Measurements from ENCODE around the gene HIVEP1.

HIVEP1 gene

DNA sequence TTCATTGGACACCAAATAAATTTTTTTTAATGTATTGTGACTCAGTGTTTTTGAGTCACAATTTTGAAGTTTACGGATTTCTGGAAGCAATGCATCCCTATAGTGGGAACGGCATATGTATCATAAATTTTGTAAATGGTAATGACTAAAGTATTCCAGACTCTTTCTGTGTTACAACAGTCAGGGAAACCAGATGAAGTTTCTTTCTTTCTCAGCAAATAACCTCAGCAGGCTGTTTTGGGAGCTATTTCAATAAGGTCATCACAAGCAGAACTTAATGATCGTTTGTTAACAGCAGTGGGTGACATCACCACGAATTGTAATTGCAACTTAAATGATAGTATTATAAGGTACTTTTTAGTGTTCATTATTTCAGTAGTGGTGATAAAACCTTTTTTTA, 52.0 kb downstream of the HIVEP1 start:
- no peak for DNase-seq

DNA sequence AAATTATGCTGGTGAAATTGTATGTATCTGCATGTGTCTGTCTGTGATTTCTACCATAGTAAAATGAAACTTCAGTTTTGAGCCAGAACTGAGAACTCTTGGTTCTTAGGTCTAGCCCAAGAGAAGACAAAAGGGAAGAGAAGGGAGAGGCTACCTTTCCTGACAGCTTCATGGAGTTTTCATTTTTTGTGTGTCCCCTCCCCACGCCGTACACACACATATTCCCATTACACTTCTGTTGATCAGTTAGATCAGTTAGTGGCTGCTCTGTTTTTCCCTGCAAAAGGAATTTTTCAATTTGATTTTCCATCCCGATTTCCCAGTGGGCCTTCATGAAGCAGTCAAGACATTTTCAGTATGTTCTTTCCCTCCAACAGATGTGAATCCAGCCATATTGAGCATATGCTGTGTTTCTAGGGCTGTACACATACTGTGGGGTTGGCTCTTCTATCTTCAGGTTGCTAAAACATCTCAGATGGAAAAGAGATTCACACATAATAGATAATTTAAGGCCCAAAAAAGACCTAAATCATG, 52.5 kb downstream of the HIVEP1 start:
- no peak overlapping the region for H3K4me3 ChIP-seq (ENCODE audit: low read depth, low read length)
- TF ChIP-seq, protein P1, sequence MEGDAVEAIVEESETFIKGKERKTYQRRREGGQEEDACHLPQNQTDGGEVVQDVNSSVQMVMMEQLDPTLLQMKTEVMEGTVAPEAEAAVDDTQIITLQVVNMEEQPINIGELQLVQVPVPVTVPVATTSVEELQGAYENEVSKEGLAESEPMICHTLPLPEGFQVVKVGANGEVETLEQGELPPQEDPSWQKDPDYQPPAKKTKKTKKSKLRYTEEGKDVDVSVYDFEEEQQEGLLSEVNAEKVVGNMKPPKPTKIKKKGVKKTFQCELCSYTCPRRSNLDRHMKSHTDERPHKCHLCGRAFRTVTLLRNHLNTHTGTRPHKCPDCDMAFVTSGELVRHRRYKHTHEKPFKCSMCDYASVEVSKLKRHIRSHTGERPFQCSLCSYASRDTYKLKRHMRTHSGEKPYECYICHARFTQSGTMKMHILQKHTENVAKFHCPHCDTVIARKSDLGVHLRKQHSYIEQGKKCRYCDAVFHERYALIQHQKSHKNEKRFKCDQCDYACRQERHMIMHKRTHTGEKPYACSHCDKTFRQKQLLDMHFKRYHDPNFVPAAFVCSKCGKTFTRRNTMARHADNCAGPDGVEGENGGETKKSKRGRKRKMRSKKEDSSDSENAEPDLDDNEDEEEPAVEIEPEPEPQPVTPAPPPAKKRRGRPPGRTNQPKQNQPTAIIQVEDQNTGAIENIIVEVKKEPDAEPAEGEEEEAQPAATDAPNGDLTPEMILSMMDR (IDR thresholded peaks at IDR 0.05; ENCODE audit: low read depth, low read length), result no peak

More for the DNA sequence above, 52.0 kb downstream of the HIVEP1 start:
- no peaks in the 10 kb centered on the region for H3K36me3 ChIP-seq
- H3K27me3 ChIP-seq, result no peaks in the 10 kb centered on the region
- TF ChIP-seq, protein P1 (IDR thresholded peaks at IDR 0.05; ENCODE audit: low read depth, low read length), result no peak
- no peaks in the 10 kb centered on the region; the same call in 1 of the 2 replicates for H3K4me1 ChIP-seq
- no peaks in the 10 kb centered on the region for H3K9me3 ChIP-seq
- no peak overlapping the region for H3K4me3 ChIP-seq (ENCODE audit: low read depth, low read length)

DNA sequence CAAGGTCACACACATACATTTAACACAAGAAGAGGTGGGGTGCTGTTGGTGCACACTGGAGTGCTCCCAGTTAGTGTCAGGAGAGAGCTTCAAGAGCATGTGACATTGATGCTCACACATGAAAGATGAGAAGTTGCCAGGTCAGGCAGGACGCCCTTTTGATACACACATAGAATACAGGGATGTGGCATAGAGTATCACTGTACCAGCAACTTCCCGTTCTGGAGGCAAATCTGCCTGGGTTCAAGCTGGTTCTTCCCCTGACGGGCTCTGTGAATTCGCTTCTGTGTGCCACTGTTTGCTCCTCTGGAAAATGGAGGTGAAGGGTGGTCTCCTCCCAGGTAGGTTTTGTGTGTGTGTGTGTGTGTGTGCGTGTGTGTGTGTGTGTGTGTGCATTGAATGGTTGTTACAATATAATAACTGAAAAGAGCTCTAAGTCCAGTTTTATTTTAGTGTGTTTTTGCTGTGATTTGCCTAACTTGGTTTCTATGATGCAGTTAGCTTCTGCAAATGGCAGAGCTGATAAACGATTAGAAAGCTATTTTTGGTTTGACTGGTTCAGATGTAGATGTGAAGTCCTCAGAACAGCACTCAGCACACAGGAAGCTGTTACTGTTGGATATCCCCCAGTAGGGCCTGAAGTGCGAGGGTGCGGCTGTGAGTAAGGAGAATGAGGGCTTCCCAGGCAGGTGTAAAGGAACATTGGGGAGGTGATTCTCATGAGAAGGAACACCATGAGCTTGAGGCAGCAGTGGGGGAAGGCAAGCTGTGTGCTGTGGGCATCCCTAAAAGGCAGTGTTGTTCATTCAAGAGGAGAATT, 53.4 kb downstream of the HIVEP1 start:
- no peaks in the 10 kb centered on the region for H3K9me3 ChIP-seq
- H3K27me3 ChIP-seq, result no peaks in the 10 kb centered on the region
- no peak for DNase-seq
- no peaks in the 10 kb centered on the region for H3K36me3 ChIP-seq
- H3K4me1 ChIP-seq, result no peaks in the 10 kb centered on the region; the same call in 1 of the 2 replicates
- TF ChIP-seq, protein P1 (IDR thresholded peaks at IDR 0.05; ENCODE audit: low read depth, low read length), result no peak
- H3K4me3 ChIP-seq (ENCODE audit: low read depth, low read length), result no peak overlapping the region

More for the DNA sequence above, 52.5 kb downstream of the HIVEP1 start:
- Histone ChIP-seq H3K9me3 (no peaks in the 10 kb centered on the region), H3K4me1 (no peaks in the 10 kb centered on the region; the same call in 1 of the 2 replicates), H3K27me3 (no peaks in the 10 kb centered on the region), H3K36me3 (no peaks in the 10 kb centered on the region)
- DNase-seq, result no peak

DNA sequence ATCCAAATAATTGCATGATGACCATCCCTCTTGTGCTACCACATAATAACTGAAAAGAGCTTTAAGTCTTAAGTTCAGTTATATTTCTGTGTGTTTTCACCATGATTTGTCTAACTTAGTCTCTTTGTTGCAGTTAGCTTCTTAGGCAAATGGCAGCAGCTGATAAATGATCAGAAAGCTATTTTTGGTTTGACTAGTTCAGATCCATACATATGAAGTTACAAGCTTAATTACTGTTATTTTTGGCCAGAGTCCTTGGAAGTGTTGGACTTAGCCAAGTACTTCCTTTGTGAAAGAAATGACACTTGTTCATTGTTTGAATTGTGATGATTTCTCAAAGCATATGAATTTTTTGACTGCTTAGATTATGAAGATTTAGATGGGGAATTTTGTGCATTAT, 54.2 kb downstream of the HIVEP1 start:
- H3K36me3 ChIP-seq, result no peaks in the 10 kb centered on the region
- TF ChIP-seq, protein P1 (IDR thresholded peaks at IDR 0.05; ENCODE audit: low read depth, low read length), result no peak
- DNase-seq, result no peak
- H3K9me3 ChIP-seq, result no peaks in the 10 kb centered on the region
- H3K4me1 ChIP-seq, result no peaks in the 10 kb centered on the region
- no peak overlapping the region for H3K4me3 ChIP-seq (ENCODE audit: low read depth, low read length)
- no peaks in the 10 kb centered on the region for H3K27me3 ChIP-seq

DNA sequence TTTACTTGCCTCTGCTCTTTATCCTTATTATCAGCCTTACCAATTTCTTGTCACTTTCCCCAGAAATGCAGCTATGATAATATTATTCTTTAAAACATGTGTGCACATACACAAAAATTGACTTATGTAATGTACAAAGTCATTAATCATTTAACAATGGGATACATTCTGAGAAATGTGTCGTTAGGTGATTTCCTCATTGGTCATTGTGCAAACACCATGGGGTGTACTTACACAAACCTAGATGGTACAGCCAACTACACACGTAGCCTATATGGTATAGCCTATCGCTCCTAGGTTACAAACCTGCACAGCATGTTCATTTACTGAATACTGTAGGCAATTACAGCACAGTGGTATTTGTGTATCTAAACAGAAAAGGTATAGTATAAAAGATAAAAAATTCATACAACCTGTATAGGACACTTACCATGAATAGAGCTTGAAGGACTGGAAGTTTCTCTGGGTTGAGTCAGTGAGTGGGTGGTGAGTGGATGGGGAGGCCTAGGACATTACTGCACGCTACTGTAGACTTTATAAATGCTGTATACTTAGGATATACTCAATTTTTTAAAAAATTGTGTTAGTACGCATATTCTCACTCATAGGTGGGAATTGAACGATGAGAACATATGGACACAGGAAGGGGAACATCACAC, 56.9 kb downstream of the HIVEP1 start:
- no peaks in the 10 kb centered on the region for H3K9me3 ChIP-seq
- no peak for DNase-seq
- no peaks in the 10 kb centered on the region for H3K4me1 ChIP-seq
- H3K27me3 ChIP-seq, result no peaks in the 10 kb centered on the region
- H3K4me3 ChIP-seq (ENCODE audit: low read depth, low read length), result no peak overlapping the region
- no peaks in the 10 kb centered on the region for H3K36me3 ChIP-seq
- TF ChIP-seq, protein P1 (IDR thresholded peaks at IDR 0.05; ENCODE audit: low read depth, low read length), result no peak

All from BE2C (cell line).